Measurements from ENCODE around the gene MAP2K6. TPM values are rescaled to one million over a fixed set of nuclear protein-coding genes. Genes with fewer than 3 reads are reported as not detected.

The MAP2K6 gene
- total RNA-seq, 1 experiment from 2014 or later: 17.7 TPM

GRCh38 chr17:69577098-69577497, 162.6 kb downstream of the MAP2K6 start:
- no peaks in the 10 kb centered on the region for H3K9me3 Mint-ChIP-seq

More at GRCh38 chr17:69577098-69577497, 162.6 kb downstream of the MAP2K6 start:
- TF ChIP-seq CTCF (conservative IDR thresholded peaks at IDR 0.05): no peak
- no peak overlapping the region for H3K4me2 ChIP-seq (ENCODE audit: insufficient read depth, insufficient read length, low read length)
- H2BK20ac ChIP-seq (ENCODE audit: low read depth, low read length, poor library complexity, severe bottlenecking): no peak overlapping the region
- H3K27me3 ChIP-seq (ENCODE audit: insufficient read depth, low read length): no peaks in the 10 kb centered on the region
- no peaks in the 10 kb centered on the region for H3K36me3 Mint-ChIP-seq (ENCODE audit: insufficient read depth in 1 of 3, low read depth in 3 of 3)
- no peak overlapping the region for H2AK5ac ChIP-seq (ENCODE audit: insufficient read length, low read length)
- H4K91ac ChIP-seq (ENCODE audit: insufficient read length, low read depth, low read length): no peak overlapping the region
- no peak overlapping the region for H3T11ph ChIP-seq (ENCODE audit: low read length)
- no peaks in the 10 kb centered on the region for H3K9me3 ChIP-seq (ENCODE audit: control insufficient read depth, low read depth, low read length)
- no peak overlapping the region for H4K8ac ChIP-seq (replicated peaks; ENCODE audit: insufficient read length, low read depth, low read length)
- no peak overlapping the region for H2BK120ac ChIP-seq (ENCODE audit: low read depth, low read length, poor library complexity, severe bottlenecking)
- no peak overlapping the region for H4K5ac ChIP-seq (ENCODE audit: insufficient read length, low read depth, low read length)
- peaks cover 24% of the 10 kb centered on the region in 2 experiments for H3K4me1 Mint-ChIP-seq
- H2BK12ac ChIP-seq (ENCODE audit: insufficient read length, low read depth, low read length): no peak overlapping the region
- H2BK5ac ChIP-seq (ENCODE audit: insufficient read length, low read length): no peak overlapping the region
- no peak overlapping the region for H2AFZ ChIP-seq (ENCODE audit: low read length)
- H3K4ac ChIP-seq (ENCODE audit: low read depth, low read length): no peak overlapping the region
- H3K18ac ChIP-seq (ENCODE audit: insufficient read length, low read depth, low read length): no peak overlapping the region
- no peaks in the 10 kb centered on the region for H4K20me1 ChIP-seq (ENCODE audit: control insufficient read depth, insufficient read depth, insufficient read length)
- no CpG with 5 or more reads among the region's 7 CpGs for WGBS (ENCODE audit: extremely low coverage, insufficient read length, low lambda C conversion rate)
- no peaks in the 10 kb centered on the region for H3K79me2 ChIP-seq (ENCODE audit: insufficient read depth, low read length)
- DNase-seq: no peak
- peaks cover 9% of the 10 kb centered on the region for H3K4me1 ChIP-seq (ENCODE audit: insufficient read depth, low read length)
- H3K4me3 Mint-ChIP-seq: no peak overlapping the region
- H3K23ac ChIP-seq (ENCODE audit: insufficient read length, low read depth, low read length): no peak overlapping the region
- H3K27ac Mint-ChIP-seq: no peak overlapping the region
- no peaks in the 10 kb centered on the region for H3K23me2 ChIP-seq (ENCODE audit: insufficient read length, low read depth, low read length, poor library complexity, severe bottlenecking)
- H3K79me1 ChIP-seq (ENCODE audit: insufficient read depth, low read depth, low read length, poor library complexity, severe bottlenecking): no peaks in the 10 kb centered on the region
- no peak overlapping the region for H3K9ac ChIP-seq (ENCODE audit: extremely low read depth, insufficient read length, low read length)
- no peak overlapping the region for H3K14ac ChIP-seq (ENCODE audit: insufficient read depth, low read length)
- no peaks in the 10 kb centered on the region; the same call in 1 of the 2 replicates for H3K27me3 Mint-ChIP-seq (ENCODE audit: low read depth)
- no peak overlapping the region for H3K27ac ChIP-seq (ENCODE audit: insufficient read length, low read depth, low read length)
- no peak overlapping the region for H3K56ac ChIP-seq (ENCODE audit: insufficient read length, low read depth, low read length)
- no peak overlapping the region for H2BK15ac ChIP-seq (ENCODE audit: low read depth, low read length)
